COR-L47 (cell line): ENCODE results near the gene TMEM255A.

ENCODE experiments used
- DNase-seq: peaks from one replicate; lab custom pipeline; 2025; lab: John Stamatoyannopoulos, UW

The TMEM255A gene

DNA sequence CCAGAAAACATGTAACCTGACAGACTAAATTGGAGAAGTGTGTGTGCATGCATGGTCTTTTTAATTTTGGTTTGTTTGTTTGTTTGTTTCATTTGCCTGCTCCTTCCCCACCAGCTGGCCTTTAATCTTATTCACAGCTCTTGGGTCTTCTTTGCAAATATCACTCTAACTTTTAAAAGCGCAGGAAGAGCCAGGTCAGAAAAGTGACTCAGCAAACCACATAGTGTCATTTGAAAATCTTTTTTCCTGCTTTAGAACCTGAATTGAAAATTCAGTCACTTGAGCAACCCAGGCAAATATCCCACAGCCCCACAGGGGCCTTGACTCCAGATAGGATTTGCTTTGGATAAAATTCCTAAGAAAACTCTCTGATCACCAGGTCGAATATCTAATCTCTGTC is 4.6 kb downstream of the TMEM255A start:
- no peak for DNase-seq

DNA sequence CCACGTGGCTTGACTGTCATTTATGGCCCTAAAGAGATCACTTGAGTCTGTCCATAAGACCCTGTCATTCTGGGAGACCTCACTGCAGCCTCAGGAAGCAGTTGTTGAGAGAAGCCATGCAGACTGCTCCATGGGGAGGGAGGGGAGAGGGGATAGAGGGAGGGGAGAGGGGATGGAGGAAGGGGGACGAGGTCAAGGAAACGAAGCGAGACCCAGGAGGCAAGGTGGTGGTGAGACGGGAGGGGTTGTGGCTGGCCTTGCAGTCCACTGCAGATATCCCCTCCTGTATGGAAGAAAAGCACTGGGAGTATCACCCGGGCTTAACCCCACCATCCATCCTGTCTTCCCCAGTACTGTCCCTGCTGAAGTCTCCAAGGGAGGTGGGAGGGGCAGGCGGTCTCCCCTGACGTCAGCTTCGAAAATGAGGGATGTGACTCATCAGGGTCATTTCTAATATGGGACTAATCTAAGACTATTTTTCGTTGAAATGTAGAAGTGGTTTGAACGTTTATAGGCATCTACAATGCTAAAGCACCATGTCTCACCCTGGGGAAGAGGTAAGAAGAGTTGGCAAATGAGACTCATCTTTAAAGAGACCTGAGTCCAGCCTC is 5.6 kb downstream of the TMEM255A start:
- DNase-seq, result no peak

DNA sequence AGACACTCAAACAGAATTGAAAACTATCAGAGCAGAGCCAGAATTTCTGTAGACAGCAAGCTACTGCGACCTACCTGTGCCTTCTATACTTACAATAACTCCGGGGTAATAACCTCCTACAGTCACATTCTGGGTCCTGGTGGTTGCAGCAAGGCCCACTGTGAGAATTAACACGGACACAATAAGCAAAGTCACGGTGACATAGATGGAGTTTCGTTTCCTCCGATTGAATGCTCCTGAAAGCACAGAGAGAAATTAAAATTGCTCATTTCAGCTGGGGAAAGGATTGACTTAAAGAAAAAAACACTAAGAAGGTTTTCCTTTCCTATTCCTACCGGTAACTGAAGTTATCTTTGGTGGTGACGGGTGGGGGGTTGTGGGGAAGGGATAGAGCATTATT is 7.0 kb downstream of the TMEM255A start:
- DNase-seq, result no peak

DNA sequence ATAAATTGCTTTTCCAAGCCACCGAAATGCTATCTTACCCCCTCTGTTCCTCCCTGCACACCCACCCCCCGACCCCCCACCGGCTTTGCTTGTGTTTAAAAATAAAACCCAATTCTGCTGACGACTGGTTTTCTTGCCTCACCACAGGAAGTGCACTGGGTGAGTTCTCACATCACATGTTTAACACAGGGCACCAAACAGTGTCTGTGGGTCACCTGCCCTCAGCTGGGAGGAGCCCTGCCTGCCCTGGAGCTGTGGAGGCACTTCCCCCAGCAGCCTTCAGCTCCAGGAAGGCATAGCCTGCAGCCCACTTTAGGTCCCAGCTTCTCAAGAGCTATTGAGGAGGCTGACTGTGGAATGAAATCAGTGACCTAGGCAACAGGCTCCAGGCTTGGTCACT is 8.8 kb downstream of the TMEM255A start:
- no peak for DNase-seq

DNA sequence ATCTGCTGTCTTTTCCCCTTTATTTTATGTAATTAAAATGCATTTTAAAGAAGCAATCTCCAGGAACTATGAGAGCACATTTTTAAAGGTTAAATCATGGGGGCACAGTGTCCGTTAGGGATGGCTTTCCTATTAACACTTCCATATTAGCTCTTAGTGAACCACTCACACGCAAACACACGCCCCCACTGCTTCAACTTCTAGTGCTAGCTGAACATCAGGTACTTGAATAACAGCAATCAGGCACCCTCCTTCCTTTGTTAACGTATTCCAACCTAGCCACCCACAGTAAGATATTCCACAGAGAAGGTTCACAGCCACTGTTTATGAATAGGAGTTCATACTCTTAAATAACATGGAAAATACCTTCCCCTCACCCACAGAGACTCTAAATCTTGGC is 9.3 kb downstream of the TMEM255A start:
- DNase-seq, result no peak

DNA sequence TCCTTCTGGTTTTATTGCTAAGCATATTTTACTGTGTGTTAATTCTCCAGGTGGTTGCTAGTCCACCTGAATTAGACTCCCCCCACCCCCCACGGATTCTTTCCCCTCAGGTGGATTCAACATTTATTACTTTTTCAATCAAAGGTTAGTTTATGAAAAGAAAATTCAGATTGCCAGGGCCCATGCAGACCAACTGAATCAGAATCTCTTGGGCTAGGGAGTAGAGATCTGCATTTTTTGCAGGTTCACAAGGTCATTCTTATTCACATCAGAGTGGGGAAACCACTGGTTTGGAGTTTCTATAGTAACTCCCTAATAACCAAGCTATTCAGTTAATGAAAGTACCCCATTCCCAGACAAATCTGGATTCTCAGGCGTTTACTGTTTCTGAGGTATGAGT is 9.8 kb downstream of the TMEM255A start:
- DNase-seq, result no peak

DNA sequence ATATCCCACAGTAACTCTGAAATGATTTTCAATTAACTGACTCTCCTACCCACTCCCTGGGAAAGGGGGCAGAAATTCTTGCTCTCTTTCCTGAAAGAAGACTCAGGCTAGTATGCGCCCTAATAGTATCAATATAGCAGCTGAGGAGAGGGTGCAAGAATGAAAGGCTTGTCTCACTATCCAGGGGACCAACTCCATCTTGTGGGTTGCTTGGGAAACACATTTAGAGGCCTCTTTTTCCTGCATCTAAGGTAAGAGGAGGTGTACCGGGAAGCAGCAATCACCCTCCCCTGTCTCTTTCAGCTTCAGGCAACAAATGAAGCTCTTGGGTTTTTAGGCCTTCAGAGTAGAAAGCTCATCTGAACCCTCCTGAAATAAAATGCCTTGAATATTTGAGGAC is 11.3 kb downstream of the TMEM255A start:
- no peak for DNase-seq

DNA sequence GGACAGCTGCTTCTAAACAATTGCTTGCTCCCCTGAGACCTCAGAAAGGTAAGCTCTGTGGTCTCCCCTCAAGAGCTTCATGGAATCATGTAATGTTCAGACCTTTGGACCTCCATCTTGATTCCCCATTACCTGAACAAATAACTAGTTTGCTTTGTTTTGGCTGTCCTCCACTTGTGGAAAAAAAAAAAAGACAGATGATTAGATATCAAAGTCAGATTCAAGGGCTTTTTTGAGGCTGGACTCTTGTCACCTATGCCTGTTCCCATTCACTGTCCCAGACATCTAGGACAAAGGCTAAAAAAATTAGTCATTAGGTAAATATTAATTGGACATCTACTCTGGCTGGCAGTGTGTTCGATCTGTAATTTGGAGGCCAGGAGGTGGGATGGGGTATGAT is 13.3 kb downstream of the TMEM255A start:
- no peak for DNase-seq

DNA sequence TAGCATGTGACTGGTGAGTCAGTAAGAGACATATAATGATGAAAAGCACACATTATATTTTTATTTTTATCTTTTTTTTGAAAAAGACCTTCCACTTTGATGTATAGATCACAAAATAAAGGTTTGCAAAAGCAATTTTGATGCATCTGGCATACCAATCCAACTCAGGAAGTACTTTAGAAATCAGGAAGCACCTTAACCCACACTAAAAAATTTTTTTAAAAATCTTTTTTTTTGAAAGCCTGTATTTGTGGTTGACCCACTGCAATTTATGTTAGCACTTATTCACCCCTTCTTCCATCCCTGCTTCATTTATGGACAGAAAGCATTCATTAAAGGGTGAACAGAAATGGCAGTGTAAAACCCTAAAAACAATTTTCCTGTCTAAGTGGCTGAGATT is 16.6 kb downstream of the TMEM255A start:
- no peak for DNase-seq

DNA sequence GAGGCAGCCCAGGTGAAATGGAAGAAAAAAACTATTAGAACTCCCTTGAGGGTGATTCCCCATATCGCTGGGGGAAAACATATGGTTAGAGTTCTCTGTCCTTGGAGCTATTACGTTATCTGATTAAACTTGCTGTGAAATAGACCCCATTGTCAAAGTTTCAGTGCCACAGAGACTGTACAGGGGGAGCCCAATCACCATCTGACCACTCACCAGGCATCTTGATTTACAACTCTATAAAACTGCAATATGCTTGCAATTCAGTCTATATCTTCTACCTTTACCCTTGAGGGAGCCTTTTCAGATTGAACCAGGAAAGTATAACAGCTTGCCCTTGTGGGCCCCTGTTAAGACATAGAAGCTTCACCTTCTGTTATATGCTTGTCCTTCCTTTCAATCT is 18.2 kb downstream of the TMEM255A start:
- no peak for DNase-seq

DNA sequence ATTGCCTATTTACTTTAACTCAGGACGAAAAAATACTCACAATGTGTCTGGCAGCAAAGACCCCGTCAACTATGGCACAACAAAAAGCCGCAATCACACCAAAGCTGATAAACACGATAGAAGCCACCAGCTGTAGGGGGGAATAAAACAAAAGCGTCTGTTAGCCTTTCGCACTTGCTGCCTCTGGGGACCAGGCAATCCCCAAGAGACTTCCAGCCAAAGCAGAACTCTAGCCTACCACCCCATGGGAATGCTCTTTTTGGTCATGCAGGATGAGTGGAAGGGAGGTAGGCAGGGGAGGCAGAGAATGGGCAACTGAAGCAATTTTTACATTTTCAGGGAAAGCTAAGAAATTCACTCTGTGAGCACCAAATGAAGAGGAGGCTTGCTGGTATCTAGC is 20.1 kb downstream of the TMEM255A start:
- no peak for DNase-seq

DNA sequence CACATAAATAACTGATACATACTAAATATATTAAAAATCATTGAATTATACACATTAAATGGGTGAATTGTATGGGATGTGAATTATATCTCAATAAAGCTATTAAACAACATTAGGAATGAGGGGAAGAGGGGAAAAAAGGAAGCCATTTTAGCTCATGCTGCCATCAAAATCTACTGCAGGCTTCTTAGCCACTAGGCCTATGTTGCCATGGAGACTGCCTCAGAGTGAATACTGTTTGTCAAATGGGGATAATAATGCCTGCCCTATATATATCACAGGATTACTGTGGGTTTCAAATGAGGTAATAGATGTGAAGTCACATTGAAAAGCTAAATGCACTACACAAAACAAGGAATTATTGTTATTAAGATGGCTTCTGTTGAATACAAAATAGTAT is 21.2 kb downstream of the TMEM255A start:
- DNase-seq, result no peak

DNA sequence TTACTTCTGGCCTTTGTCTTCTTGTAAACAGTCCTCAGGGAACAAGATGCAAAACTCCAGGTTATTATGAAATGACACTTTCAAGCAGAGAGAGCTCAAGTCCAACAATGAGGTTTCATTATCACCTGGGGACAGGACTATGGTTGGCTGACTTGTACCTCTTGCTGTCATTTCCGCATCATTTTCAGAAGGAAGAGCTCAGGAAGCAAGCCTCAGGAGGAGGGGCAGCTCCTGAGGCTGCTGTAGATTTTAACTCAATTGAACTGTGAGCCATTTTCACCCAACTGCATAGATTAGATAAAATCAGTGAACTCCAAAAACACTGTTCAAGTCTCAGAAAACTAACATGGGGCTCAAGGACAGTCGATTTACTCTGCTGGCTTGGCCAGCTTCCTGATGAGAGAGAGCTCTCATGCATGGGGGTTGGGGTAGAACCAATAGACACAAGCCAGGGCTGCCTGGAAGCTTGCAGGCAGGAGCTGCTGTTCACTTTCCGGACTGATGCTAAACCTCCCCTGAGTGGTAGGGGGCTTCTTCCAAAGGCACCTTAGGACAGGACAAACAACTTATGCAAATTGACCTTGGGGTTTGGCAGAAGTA is 23.6 kb downstream of the TMEM255A start:
- DNase-seq, result no peak

DNA sequence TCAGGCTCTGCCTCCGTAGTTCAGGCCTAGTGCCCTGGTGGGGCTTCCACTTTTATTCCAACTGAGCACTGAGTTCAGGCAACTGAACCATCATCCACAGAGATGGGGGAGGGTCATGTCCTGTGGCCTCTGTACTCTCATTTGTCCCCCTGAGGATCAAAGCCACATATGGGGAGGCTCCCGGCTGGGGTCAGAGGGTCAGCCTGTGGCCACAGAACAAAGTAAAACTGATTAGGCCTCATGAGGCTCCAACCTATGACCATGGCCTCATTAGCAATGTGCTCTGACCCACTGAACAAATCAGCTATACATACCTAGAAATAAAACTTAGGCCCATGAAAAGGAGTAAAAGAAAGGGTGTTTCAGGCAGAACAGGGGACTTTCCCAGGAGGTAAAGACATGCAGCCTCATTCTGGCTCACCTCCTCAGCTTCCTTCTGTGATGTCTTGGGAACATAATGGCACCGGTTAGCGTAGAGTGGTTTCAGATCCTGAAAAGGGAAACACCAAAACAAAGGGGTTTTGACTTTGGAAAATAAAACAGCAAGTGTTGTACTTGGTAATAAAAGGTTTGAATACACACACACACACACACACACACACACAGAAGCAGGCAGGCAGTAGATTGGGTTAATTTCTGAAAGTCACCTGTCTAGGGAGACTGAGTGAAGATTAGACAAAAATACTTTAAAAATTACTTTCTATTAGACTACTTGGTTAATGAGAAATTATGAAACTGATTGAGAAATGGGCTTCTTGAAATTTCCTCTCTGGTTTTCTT is 24.3 kb downstream of the TMEM255A start:
- DNase-seq, result no peak

DNA sequence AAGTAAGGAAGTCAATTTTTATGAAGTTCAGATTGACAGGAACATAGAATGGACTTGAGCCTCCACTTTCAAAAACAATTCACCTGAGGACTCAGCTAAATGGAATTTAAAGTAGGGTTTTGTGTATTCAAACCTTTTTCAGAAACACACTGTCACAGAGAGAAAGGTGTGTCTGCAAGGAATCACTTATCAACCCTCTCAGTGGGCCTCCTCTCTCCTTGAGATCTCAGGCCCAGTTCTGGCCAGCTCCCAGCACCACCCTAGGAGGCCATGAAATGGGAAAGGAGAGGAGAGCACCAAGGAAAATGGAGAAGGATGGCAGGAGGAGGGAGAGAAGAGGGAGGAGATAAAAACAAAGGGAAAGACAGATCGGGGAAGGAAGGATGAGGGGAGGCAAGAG is 28.6 kb downstream of the TMEM255A start:
- no peak for DNase-seq

DNA sequence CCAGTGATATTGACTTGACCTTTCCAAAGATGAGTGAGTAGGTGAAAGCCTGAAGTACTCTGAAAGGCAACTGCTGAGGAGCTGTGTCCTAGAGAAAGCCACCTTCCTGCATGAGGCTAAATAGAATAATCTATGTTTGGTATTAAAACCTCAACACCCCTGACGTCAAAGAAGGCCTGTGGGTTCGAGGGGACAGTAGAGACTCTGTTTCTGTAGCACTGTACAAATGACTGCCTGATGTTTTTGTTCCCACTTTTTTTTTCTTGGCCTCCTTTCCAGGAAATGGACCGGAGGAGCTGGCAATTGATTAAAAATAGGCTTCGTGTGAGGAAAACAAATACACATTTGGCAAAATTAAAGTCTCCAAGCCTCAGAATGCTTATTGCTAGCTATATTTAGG is 29.5 kb downstream of the TMEM255A start:
- no peak for DNase-seq

DNA sequence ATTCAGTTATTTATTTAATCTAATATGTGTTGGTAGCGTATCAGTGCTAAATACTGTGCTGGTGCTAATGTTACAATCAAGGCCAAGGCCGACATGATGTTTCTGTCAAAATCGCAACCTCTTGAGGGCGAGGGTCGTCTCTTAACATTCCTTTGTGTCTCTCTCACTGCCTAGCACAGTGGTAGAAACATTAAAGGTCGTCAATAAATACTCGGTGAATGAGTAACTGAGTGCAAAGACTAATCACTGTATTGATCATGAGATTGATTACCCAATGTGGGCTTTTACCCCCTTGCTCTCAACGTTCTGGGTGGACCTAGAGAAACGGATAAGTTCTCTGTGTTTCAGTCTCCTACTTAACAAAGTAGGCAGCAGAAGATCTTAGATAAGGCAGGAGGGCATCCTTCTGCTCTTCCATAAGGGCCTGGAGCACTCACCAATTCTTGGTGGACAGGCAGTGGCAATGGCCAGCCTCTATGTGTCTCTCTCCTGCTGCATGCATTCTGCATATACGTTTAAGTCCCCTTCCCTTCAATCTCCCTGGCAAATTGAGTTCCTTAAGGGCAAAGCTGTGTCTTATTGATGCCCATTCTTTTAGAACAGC is 30.1 kb downstream of the TMEM255A start:
- no peak for DNase-seq

DNA sequence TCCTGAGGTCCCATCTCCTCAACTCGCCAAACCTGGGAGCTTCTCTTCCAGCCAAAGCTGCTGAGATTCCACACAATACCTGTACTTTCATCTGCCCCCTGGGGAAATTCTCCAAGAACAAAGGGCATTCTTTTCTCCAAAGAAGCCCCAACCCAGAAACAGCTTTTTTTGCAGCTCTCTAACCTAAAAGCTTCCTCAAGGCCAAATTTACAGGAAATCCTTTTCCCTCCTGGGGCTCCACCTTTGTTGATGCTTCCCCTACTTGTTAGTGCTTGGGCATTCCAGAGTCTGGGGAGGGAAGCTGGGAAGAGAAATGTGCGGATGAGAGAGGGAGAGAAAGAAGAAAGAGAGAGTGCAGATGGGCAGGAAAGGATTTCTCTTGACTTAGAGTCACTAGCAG is 36.3 kb downstream of the TMEM255A start:
- DNase-seq, result no peak

DNA sequence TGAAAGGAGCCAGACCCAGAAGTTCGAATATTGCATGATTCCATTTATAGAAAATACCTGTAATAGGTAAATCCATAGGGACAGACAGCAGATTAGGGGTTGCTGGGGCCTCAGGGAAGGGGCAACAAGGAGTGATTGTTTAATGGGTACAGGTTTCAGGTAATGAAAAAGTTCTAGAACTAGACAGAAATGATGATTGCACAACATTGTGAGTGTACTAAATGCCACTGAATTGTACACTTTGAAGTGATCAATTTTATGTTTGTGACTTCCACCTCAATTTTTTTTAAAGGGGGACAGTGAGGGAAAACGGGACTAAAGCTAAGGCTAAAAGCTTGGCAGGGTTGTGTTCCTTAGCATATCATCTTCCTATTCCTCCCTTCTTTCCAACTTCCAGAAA is 37.1 kb downstream of the TMEM255A start:
- DNase-seq, result no peak

DNA sequence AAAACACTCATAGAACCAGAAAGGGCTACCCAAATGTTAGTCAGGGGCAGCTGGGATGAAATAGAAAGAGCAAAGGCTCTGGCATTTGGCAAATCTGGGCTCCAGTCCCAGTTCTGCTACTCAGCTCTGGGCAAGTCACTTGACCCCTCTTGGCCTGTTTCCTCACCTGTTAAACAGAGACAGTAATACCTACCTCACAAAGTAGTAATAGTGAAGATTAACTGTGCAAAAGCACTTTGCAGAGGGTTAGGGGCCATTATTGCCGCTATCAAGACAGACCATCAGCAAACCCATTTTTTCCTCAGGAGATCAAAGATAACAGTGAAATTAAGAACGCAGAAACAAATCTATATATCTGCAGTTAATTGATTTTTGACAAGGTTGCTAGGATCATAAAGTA is 40.0 kb downstream of the TMEM255A start:
- no peak for DNase-seq

DNA sequence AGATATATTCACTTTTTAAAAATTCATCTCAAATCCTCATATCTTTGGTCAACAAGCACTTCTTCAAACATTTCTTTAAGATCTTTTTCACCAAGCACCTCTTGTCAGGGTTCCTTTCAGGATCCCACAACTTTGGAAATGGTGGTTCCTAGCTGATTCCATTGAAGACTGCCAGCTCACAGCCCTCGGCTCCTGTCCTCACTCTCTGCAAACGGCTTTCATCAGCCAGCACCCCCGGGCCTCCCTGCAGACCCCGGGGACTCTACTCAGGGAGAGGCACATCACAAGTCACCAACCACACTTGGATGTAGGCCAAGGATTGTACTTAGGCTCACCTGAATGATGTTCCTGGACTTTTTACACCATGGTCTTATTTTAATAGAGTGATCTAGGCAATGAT is 40.7 kb downstream of the TMEM255A start:
- no peak for DNase-seq

DNA sequence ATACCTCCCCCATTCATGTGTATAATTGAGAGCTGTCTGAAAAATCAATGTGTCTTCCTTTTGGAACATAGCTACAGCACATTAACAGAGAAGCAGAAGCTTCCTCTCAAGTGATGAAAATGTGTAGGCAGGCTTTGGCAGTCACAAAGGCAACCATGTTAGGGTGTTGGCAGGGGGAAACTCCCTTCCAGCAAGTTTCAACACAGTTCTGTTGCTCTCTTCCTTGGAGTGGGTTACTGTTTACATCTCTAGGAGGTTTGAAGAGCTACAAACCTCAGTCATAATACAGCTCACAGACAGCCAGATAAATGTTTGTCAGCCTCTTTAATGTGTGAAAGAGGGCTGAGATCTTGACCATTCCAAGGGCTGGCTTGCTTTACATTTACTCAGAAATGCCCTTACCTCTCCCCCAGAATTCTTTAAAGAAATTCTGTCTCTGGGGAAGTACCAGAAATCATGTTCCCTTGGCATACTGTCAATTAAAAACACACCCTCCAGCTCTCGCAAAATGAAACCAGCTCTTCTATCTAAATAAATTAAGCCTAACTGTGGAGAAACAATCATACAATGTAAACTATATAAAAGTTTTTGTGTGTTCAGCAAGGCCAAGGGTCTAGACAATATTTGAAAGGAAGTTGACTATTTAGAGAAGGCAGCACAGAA is 41.8 kb downstream of the TMEM255A start:
- DNase-seq, result no peak

DNA sequence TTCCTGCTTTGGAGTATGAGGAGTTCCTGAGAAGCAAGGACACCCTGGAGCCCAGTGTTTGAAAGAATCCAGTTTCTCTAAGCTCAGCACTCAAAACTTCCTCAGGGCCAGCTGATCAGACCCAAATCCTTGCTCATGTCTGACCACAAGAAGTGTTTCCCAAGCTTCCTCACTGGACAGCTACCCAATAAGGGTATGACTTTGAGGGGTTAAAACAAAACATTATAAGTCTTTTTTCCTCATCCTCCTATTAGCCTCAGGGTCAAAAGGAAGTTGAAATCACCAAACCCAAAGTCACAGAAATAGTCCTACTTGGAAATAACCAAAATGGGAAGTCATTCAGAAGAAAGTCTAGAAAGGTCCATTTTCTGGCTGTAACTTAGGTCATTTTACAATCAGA is 46.9 kb downstream of the TMEM255A start:
- no peak for DNase-seq
